Fibroblast of skin of back (primary cell): ENCODE measurements around the gene LGALS13. TPM values are rescaled to one million over a fixed set of nuclear protein-coding genes. Genes with fewer than 3 reads are reported as not detected.

Experiments
- DNase-seq: peaks from one replicate; pipeline ENCODE4 v3.0.0-alpha.2; 2013
- polyA plus RNA-seq, 2 experiments: library from polyadenylated mRNA; unstranded; fragments of 120-200 nt; gene quantifications; one replicate each; pipeline ENCODE4 v1.2.1, GENCODE V29; 2013; ENCODE audit not compliant: insufficient read length in 2 of 2

The LGALS13 gene
- polyA plus RNA-seq (2013, experiment 1 of 2; ENCODE audit: insufficient read length), result not detected
- not detected for polyA plus RNA-seq (2013, experiment 2 of 2; ENCODE audit: insufficient read length)

GRCh38 chr19:39602224-39602623, at the start of gene LGALS13:
TSS of gene LGALS13 (plus strand) at chr19:39602524. CDS start at chr19:39602569, 45 bp downstream.
- no peak for DNase-seq

- no peak for DNase-seq
These were observed 49.2 kb upstream of the LGALS13 start for GRCh38 chr19:39553082-39553652.

- no peak for DNase-seq
These were observed 47.5 kb upstream of the LGALS13 start for GRCh38 chr19:39554701-39555311.

GRCh38 chr19:39555883-39556282, 46.4 kb upstream of the LGALS13 start:
- DNase-seq, result no peak

GRCh38 chr19:39557811-39558623, 44.3 kb upstream of the LGALS13 start:
- DNase-seq, result no peak

- no peak for DNase-seq
These were observed 43.7 kb upstream of the LGALS13 start for GRCh38 chr19:39558624-39559117.

- peak; percentile 6 for DNase-seq
These were observed 38.9 kb upstream of the LGALS13 start for GRCh38 chr19:39563408-39563807.

- no peak for DNase-seq
These were observed 36.3 kb upstream of the LGALS13 start for GRCh38 chr19:39566064-39566463.

GRCh38 chr19:39568604-39569003, 33.7 kb upstream of the LGALS13 start:
- DNase-seq, result peak; percentile 72

- DNase-seq, result no peak
These were observed 19.9 kb upstream of the LGALS13 start for GRCh38 chr19:39582442-39582841.

- no peak for DNase-seq
These were observed 19.3 kb upstream of the LGALS13 start for GRCh38 chr19:39582891-39583625.

GRCh38 chr19:39587496-39587895, 14.8 kb upstream of the LGALS13 start:
- DNase-seq, result no peak

- no peak for DNase-seq
These were observed 14.3 kb upstream of the LGALS13 start for GRCh38 chr19:39588066-39588465.

GRCh38 chr19:39590265-39590664, 12.1 kb upstream of the LGALS13 start:
- DNase-seq, result peak; percentile 11

GRCh38 chr19:39592381-39592780, 9.9 kb upstream of the LGALS13 start:
- no peak for DNase-seq

- DNase-seq, result no peak
These were observed 6.4 kb upstream of the LGALS13 start for GRCh38 chr19:39595950-39596349.

- no peak for DNase-seq
These were observed 5.4 kb upstream of the LGALS13 start for GRCh38 chr19:39596911-39597310.

GRCh38 chr19:39599116-39599515, 3.2 kb upstream of the LGALS13 start:
- peak; percentile 38 for DNase-seq

GRCh38 chr19:39603825-39604224, 1.5 kb downstream of the LGALS13 start:
- DNase-seq, result no peak

GRCh38 chr19:39607021-39607420, 4.7 kb downstream of the LGALS13 start:
- no peak for DNase-seq

GRCh38 chr19:39607561-39607960, 5.2 kb downstream of the LGALS13 start:
- no peak for DNase-seq

GRCh38 chr19:39613597-39613996, 11.3 kb downstream of the LGALS13 start:
- no peak for DNase-seq

GRCh38 chr19:39617745-39618144, 15.4 kb downstream of the LGALS13 start:
- DNase-seq, result no peak
